ENCODE results near the gene CGNL1.

The CGNL1 gene

GRCh38 chr15:57432141-57432741 lies 55.9 kb downstream of the CGNL1 start (continued):
- TF ChIP-seq, protein P1, sequence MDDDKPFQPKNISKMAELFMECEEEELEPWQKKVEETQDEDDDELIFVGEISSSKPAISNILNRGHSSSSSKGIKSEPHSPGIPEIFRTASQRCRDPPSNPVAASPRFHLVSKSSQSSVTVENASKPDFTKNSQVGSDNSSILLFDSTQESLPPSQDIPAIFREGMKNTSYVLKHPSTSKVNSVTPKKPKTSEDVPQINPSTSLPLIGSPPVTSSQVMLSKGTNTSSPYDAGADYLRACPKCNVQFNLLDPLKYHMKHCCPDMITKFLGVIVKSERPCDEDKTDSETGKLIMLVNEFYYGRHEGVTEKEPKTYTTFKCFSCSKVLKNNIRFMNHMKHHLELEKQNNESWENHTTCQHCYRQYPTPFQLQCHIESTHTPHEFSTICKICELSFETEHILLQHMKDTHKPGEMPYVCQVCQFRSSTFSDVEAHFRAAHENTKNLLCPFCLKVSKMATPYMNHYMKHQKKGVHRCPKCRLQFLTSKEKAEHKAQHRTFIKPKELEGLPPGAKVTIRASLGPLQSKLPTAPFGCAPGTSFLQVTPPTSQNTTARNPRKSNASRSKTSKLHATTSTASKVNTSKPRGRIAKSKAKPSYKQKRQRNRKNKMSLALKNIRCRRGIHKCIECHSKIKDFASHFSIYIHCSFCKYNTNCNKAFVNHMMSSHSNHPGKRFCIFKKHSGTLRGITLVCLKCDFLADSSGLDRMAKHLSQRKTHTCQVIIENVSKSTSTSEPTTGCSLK (tag by site-specific recombination; IDR thresholded peaks at IDR 0.05) = no peak
- TF ChIP-seq ZNF433 (tag by site-specific recombination; IDR thresholded peaks at IDR 0.05; ENCODE audit: low read depth) = no peak
- TF ChIP-seq SETDB1 (IDR thresholded peaks at IDR 0.05; ENCODE audit: insufficient read length, low read length) = no peak

- TF ChIP-seq ZNF114 (tag by site-specific recombination; IDR thresholded peaks at IDR 0.05) (no peak), GFI1B (tag by site-specific recombination; IDR thresholded peaks at IDR 0.05) (no peak), FEZF1 (tag by site-specific recombination; IDR thresholded peaks at IDR 0.05) (no peak), ZNF211 (tag by site-specific recombination; IDR thresholded peaks at IDR 0.05; ENCODE audit: low read depth) (no peak)
- Histone ChIP-seq H3K4me1 (ENCODE audit: control insufficient read depth, insufficient read depth, low read length) (no peaks in the 10 kb centered on the region), H3K27ac (ENCODE audit: extremely low read depth, low read depth, low read length) (no peak overlapping the region), H3K4me3 (ENCODE audit: low read depth, low read length) (no peak overlapping the region), H3K36me3 (ENCODE audit: control insufficient read depth in 2 of 2, insufficient read depth in 1 of 2, low read length in 2 of 2) (no peaks in the 10 kb centered on the region), H3K9me3 (ENCODE audit: control insufficient read depth, insufficient read depth, low read depth, low read length) (no peaks in the 10 kb centered on the region)
- CTCF ChIA-PET = interaction anchor here (1.0 kb wide), 1 partner anchor 96 kb away, joined by 3 read pairs; no protein-coding TSS in a partner anchor
- POLR2A ChIA-PET = no interaction called here
Observed at GRCh38 chr15:57436166-57436565, 59.9 kb downstream of the CGNL1 start.

GRCh38 chr15:57436961-57437360 lies 60.7 kb downstream of the CGNL1 start:
- H3K27ac ChIP-seq (ENCODE audit: extremely low read depth, low read depth, low read length) = no peak overlapping the region
- ChIA-PET CTCF (no interaction called here), POLR2A (no interaction called here)
- no peaks in the 10 kb centered on the region for H3K4me1 ChIP-seq (ENCODE audit: control insufficient read depth, insufficient read depth, low read length)
- no peak overlapping the region for H3K4me3 ChIP-seq (ENCODE audit: low read depth, low read length)
- TF ChIP-seq ZNF146 (tag by site-specific recombination; IDR thresholded peaks at IDR 0.05) (no peak), ZNF23 (tag by site-specific recombination; IDR thresholded peaks at IDR 0.05; ENCODE audit: borderline replicate concordance) (no peak), ZNF785 (tag by site-specific recombination; IDR thresholded peaks at IDR 0.05) (no peak), ZNF292 (tag by site-specific recombination; IDR thresholded peaks at IDR 0.05; ENCODE audit: borderline replicate concordance, low read depth) (no peak), KLF10 (tag by site-specific recombination; IDR thresholded peaks at IDR 0.05) (no peak), ZNF48 (tag by site-specific recombination; IDR thresholded peaks at IDR 0.05) (no peak), ZNF121 (tag by site-specific recombination; IDR thresholded peaks at IDR 0.05) (no peak), ZNF266 (tag by site-specific recombination; IDR thresholded peaks at IDR 0.05; ENCODE audit: low read depth) (no peak), BCL11B (tag by site-specific recombination; IDR thresholded peaks at IDR 0.05; ENCODE audit: low read depth) (no peak)
- no peaks in the 10 kb centered on the region for H3K36me3 ChIP-seq (ENCODE audit: control insufficient read depth in 2 of 2, insufficient read depth in 1 of 2, low read length in 2 of 2)
- no peaks in the 10 kb centered on the region for H3K9me3 ChIP-seq (ENCODE audit: control insufficient read depth, insufficient read depth, low read depth, low read length)

GRCh38 chr15:57437564-57437963 lies 61.3 kb downstream of the CGNL1 start:
- TF ChIP-seq ZFHX2 (tag by site-specific recombination; conservative IDR thresholded peaks at IDR 0.05) (no peak), ZNF654 (tag by site-specific recombination; IDR thresholded peaks at IDR 0.05; ENCODE audit: low read depth) (no peak), ZNF76 (tag by site-specific recombination; IDR thresholded peaks at IDR 0.05; ENCODE audit: borderline replicate concordance, low read depth) (no peak), ZNF558 (tag by site-specific recombination; IDR thresholded peaks at IDR 0.05) (no peak), ZFP37 (tag by site-specific recombination; IDR thresholded peaks at IDR 0.05) (no peak), YY1 (tag by site-specific recombination; IDR thresholded peaks at IDR 0.05) (no peak), MZF1 (tag by site-specific recombination; IDR thresholded peaks at IDR 0.05; ENCODE audit: borderline replicate concordance) (no peak), ZNF302 (tag by site-specific recombination; IDR thresholded peaks at IDR 0.05; ENCODE audit: low read depth) (no peak), ZNF133 (tag by site-specific recombination; IDR thresholded peaks at IDR 0.05) (no peak), ZNF555 (tag by site-specific recombination; conservative IDR thresholded peaks at IDR 0.05) (no peak)
- POLR2A ChIA-PET = no interaction called here
- CTCF ChIA-PET = no interaction called here
- H3K27ac ChIP-seq (ENCODE audit: extremely low read depth, low read depth, low read length) = no peak overlapping the region
- no peaks in the 10 kb centered on the region for H3K36me3 ChIP-seq (ENCODE audit: control insufficient read depth in 2 of 2, insufficient read depth in 1 of 2, low read length in 2 of 2)
- H3K4me1 ChIP-seq (ENCODE audit: control insufficient read depth, insufficient read depth, low read length) = no peaks in the 10 kb centered on the region
- no peaks in the 10 kb centered on the region for H3K9me3 ChIP-seq (ENCODE audit: control insufficient read depth, insufficient read depth, low read depth, low read length)
- H3K4me3 ChIP-seq (ENCODE audit: low read depth, low read length) = no peak overlapping the region
